Measurements from ENCODE around the gene MAP2K2.

The MAP2K2 gene

GRCh38 chr19:4121273-4121612 lies 2.7 kb downstream of the MAP2K2 start:
- no peak for DNase-seq
- in situ Hi-C loops (cut with HindIII; ENCODE audit: low pct_ligation_motif_present, low sequenced_read_pairs) = no loop called here
- Histone ChIP-seq H3K27me3 (replicated peaks) (no peaks in the 10 kb centered on the region), H3K36me3 (replicated peaks) (peaks cover 14% of the 10 kb centered on the region), H3K4me3 (ENCODE audit: low read depth, low read length) (no peak overlapping the region), H3K27ac (no peak overlapping the region)
- no peak for TF ChIP-seq CTCF (IDR thresholded peaks at IDR 0.05; ENCODE audit: low read depth, low read length, missing control alignments)

- H3K4me3 ChIP-seq (ENCODE audit: low read depth, low read length) = no peak overlapping the region
- in situ Hi-C loops (cut with HindIII; ENCODE audit: low pct_ligation_motif_present, low sequenced_read_pairs) = no loop called here
- peaks cover 20% of the 10 kb centered on the region for H3K36me3 ChIP-seq (replicated peaks)
- TF ChIP-seq CTCF (IDR thresholded peaks at IDR 0.05; ENCODE audit: low read depth, low read length, missing control alignments) = no peak
- no peak overlapping the region for H3K27ac ChIP-seq
- peak; percentile 54 for DNase-seq
- no peaks in the 10 kb centered on the region for H3K27me3 ChIP-seq (replicated peaks)
These were observed 3.2 kb downstream of the MAP2K2 start for GRCh38 chr19:4120559-4121272.

GRCh38 chr19:4119763-4120162 lies 4.2 kb downstream of the MAP2K2 start:
- TF ChIP-seq CTCF (IDR thresholded peaks at IDR 0.05; ENCODE audit: low read depth, low read length, missing control alignments) = no peak
- DNase-seq = no peak
- no peak overlapping the region for H3K27ac ChIP-seq
- peaks cover 25% of the 10 kb centered on the region for H3K36me3 ChIP-seq (replicated peaks)
- in situ Hi-C loops (cut with HindIII; ENCODE audit: low pct_ligation_motif_present, low sequenced_read_pairs) = no loop called here
- H3K27me3 ChIP-seq (replicated peaks) = no peaks in the 10 kb centered on the region
- H3K4me3 ChIP-seq (ENCODE audit: low read depth, low read length) = no peak overlapping the region

GRCh38 chr19:4115818-4116385 lies 8.0 kb downstream of the MAP2K2 start:
- DNase-seq = no peak
- Histone ChIP-seq H3K27me3 (replicated peaks) (no peaks in the 10 kb centered on the region), H3K4me3 (ENCODE audit: low read depth, low read length) (no peak overlapping the region), H3K36me3 (replicated peaks) (peaks cover 57% of the 10 kb centered on the region), H3K27ac (no peak overlapping the region)
- no peak for TF ChIP-seq CTCF (IDR thresholded peaks at IDR 0.05; ENCODE audit: low read depth, low read length, missing control alignments)
- in situ Hi-C loops (cut with HindIII; ENCODE audit: low pct_ligation_motif_present, low sequenced_read_pairs) = no loop called here

- in situ Hi-C loops (cut with HindIII; ENCODE audit: low pct_ligation_motif_present, low sequenced_read_pairs) = no loop called here
- H3K36me3 ChIP-seq (replicated peaks) = peaks cover 62% of the 10 kb centered on the region
- H3K27ac ChIP-seq = no peak overlapping the region
- no peak for TF ChIP-seq CTCF (IDR thresholded peaks at IDR 0.05; ENCODE audit: low read depth, low read length, missing control alignments)
- no peaks in the 10 kb centered on the region for H3K27me3 ChIP-seq (replicated peaks)
- no peak overlapping the region for H3K4me3 ChIP-seq (ENCODE audit: low read depth, low read length)
- no peak for DNase-seq
These were observed 8.7 kb downstream of the MAP2K2 start for GRCh38 chr19:4115050-4115817.
